GM21381 (cell line): ENCODE measurements around the gene BEGAIN.
"Not testable (repeated sequence)": the region's sequence is repeated elsewhere in the genome, so short reads cannot be mapped to it uniquely, and the experiment has no call there.

ENCODE experiments used
- ATAC-seq: cut with Tn5 transposase; IDR thresholded peaks from one replicate; pipeline ENCODE4 v1.9.1; 2021; ENCODE audit warnings: mild to moderate bottlenecking, moderate library complexity; ENCODE audit not compliant: unreplicated experiment

Gene BEGAIN

GRCh38 chr14:100526632-100527031 is 60.6 kb downstream of the BEGAIN start:
- ATAC-seq: no peak

GRCh38 chr14:100526057-100526456 is 61.2 kb downstream of the BEGAIN start:
- ATAC-seq: no peak

GRCh38 chr14:100525615-100526014 is 61.6 kb downstream of the BEGAIN start:
- ATAC-seq: no peak

- ATAC-seq: no peak
Measured at GRCh38 chr14:100524933-100525243, 62.3 kb downstream of the BEGAIN start.

GRCh38 chr14:100524233-100524932 is 62.8 kb downstream of the BEGAIN start:
- ATAC-seq: no peak

GRCh38 chr14:100523843-100524169 is 63.4 kb downstream of the BEGAIN start:
- ATAC-seq: no peak

- no peak for ATAC-seq
Measured at GRCh38 chr14:100523131-100523842, 63.9 kb downstream of the BEGAIN start.

- no peak for ATAC-seq
Measured at GRCh38 chr14:100522616-100523099, 64.6 kb downstream of the BEGAIN start.

- ATAC-seq: not testable (repeated sequence)
Measured at GRCh38 chr14:100506053-100506452, 81.2 kb downstream of the BEGAIN start.

- no peak for ATAC-seq
Measured at GRCh38 chr14:100504372-100505078, 82.7 kb downstream of the BEGAIN start.

GRCh38 chr14:100503251-100503650 is 84.0 kb downstream of the BEGAIN start:
- no peak for ATAC-seq

- ATAC-seq: no peak
Measured at GRCh38 chr14:100502622-100503220, 84.5 kb downstream of the BEGAIN start.

- no peak for ATAC-seq
Measured at GRCh38 chr14:100500128-100500527, 87.1 kb downstream of the BEGAIN start.

GRCh38 chr14:100498068-100498467 is 89.1 kb downstream of the BEGAIN start:
- ATAC-seq: no peak

- no peak for ATAC-seq
Measured at GRCh38 chr14:100495917-100496316, 91.3 kb downstream of the BEGAIN start.

GRCh38 chr14:100494645-100495044 is 92.6 kb downstream of the BEGAIN start:
- no peak for ATAC-seq

GRCh38 chr14:100490252-100490651 is 97.0 kb downstream of the BEGAIN start:
- no peak for ATAC-seq

- ATAC-seq: no peak
Measured at GRCh38 chr14:100488057-100488456, 99.2 kb downstream of the BEGAIN start.

- no peak for ATAC-seq
Measured at GRCh38 chr14:100487304-100487703, 99.9 kb downstream of the BEGAIN start.
